ENCODE results near the gene MYH14.

MYH14 gene

DNA sequence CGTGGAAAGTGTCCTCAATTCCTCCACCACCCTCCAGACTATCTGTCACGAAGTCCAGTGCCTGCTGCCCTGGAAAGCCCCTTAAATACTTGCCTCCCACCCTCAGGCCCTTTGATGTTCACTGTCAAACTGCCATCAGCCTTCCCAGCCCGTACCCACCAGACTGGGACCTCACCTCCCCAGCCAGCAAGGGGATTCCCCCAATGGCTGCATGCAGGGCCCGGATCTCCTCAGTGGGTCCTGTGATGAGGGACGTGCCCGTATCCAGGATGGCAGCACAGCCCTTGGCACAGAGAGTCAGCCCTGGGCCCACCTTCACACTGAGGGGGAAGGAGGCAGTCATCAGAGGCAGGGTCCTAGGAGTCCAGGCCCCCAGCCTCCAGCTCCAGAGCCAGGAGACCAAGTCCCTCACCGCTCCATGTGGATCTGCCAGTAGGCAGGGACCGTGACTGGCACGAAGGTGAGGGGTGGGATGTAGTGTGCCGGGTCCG lies 156.0 kb downstream of the MYH14 start:
- Histone ChIP-seq H3K9ac (ENCODE audit: low read length) (no peak overlapping the region), H3K4me3 (ENCODE audit: low read length) (no peak overlapping the region), H3K36me3 (ENCODE audit: control insufficient read depth, insufficient read depth, low read length, severe bottlenecking) (no peaks in the 10 kb centered on the region), H3K27me3 (replicated peaks; ENCODE audit: control insufficient read depth, insufficient read depth, low read length) (peaks cover 11% of the 10 kb centered on the region), H3K4me1 (ENCODE audit: control insufficient read depth, insufficient read depth, low read length) (peaks cover 14% of the 10 kb centered on the region), H3K9me3 (ENCODE audit: control insufficient read depth, low read length) (no peaks in the 10 kb centered on the region)
- no peak for DNase-seq (ENCODE audit: low read depth)

Measured in adipocyte (in vitro differentiated cells).